Measurements from ENCODE around the gene VWF. TPM values are rescaled to one million over a fixed set of nuclear protein-coding genes. Genes with fewer than 3 reads are reported as not detected.
"Not testable (repeated sequence)": the region's sequence is repeated elsewhere in the genome, so short reads cannot be mapped to it uniquely, and the experiment has no call there.

The VWF gene
- total RNA-seq, 1 experiment from 2014 or later: 0.06 TPM

- no peak for DNase-seq (ENCODE audit: low read depth)
Observed at GRCh38 chr12:6106218-6106617, 18.3 kb downstream of the VWF start.

DNA sequence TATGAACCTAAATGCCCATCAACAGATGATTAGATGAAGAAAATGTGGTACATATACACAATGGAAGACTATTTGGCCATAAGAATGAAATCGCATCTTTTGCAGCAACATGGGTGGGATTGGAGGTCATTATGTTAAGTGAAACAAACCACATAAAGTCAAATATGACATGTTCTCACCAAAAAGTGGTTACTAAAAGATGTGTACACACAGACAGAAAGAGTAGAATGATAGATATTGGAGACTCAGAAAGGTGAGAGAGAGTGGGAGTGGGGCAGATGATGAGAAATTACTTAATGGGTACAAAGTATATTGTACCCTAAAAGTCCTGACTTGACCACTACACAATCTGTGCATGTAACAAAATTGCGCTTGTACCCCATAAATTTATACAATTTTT is 19.6 kb downstream of the VWF start:
- no peak for DNase-seq (ENCODE audit: low read depth)

DNA sequence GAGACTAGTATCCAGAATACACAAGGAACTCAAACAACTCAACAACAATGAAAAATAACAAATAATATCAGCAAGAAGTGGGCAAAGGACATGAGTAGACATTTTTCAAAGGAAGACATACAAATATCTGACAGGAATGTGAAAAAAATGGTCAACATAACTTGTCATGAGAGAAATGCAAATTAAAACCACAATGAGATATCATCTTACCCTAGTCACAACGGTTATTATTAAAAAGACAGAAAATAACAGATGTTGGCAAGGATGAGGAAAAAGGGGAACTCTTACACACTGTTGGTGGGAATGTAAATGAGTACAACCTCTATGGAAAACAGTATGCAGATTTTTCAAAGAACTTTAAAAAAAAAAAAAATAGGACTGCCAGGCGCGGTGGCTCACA is 20.4 kb downstream of the VWF start:
- DNase-seq (ENCODE audit: low read depth): peak; percentile 91

DNA sequence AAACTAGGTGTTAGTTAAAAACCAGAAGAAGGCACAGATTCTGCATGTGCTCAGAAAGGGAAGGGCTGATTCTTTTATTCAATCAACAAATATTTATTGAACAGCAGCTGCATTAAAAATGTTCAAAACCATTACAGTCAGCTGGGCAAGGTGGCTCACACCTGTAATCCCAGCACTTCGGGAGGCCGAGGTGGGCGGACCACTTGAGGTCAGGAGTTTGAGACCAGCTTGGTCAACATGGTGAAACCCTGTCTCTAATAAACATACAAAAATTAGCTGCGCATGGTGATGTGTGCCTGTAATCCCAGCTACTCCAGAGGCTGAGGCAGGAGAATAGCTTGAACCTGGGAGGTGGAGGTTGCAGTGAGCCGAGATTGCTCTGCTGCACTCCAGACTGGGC is 22.4 kb downstream of the VWF start:
- DNase-seq (ENCODE audit: low read depth): not testable (repeated sequence)

- DNase-seq (ENCODE audit: low read depth): no peak
Observed at GRCh38 chr12:6099316-6099715, 25.2 kb downstream of the VWF start.

- DNase-seq (ENCODE audit: low read depth): peak; percentile 88
Observed at GRCh38 chr12:6097411-6097810, 27.1 kb downstream of the VWF start.

- DNase-seq (ENCODE audit: low read depth): no peak
Observed at GRCh38 chr12:6096527-6096926, 27.9 kb downstream of the VWF start.

- DNase-seq (ENCODE audit: low read depth): no peak
Observed at GRCh38 chr12:6095269-6095668, 29.2 kb downstream of the VWF start.

DNA sequence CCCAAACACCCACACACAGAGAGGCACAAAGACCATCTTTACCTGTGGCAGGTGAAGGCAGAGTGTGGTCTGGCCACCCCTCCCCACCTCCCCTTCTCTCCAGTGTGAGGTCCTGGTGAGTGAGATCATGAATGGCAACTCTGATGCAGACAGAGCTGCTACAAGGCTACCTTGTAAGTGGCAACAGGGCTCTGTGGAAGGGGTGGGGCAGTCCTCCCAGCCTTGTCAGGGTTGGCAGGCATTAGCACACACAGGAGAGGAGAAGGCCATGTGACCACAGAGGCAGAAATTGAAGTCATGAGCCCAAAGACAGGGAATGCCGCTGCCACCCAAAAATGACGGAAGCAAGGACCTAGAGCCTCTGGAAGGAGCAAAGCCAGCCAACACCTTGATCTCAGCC is 30.7 kb downstream of the VWF start:
- DNase-seq (ENCODE audit: low read depth): peak; percentile 36

GRCh38 chr12:6092784-6093722 is 31.4 kb downstream of the VWF start:
- DNase-seq (ENCODE audit: low read depth): peak; percentile 96

DNA sequence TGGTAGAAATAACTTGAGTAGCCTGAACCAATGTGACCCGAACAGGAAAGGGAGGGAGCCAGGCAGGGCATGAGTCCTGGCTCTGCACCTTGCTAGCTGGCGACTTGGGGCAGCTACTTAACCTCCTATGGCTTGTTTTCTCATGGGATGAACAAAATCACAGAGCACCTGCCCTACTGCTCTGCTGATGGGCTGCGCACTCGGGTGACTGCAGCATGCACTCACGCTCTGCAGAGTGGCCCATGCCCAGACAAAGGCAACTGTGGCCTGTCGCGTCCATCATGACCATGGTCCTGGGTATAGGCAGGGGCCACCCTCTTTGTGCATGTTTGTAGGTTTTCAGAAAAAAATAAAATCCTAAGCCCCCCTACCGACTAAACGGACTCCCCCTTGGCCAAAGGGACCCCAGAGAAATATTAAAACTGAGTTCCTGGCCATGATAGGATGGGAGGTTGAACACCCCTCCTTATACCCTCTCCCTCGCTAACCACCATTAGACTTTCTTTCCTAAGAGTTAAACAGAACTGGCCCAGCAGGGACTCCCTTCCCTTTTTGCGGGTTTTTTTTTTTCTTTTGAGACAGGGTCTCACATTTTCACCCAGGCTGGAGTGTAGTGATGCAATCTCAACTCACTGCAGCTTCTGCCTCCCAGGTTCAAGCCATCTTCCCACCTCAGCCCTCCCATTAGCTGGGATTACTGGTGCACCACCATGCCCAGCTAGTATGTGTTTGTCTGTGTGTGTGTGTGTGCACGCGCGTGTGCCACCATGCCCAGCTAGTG is 32.5 kb downstream of the VWF start:
- no peak for DNase-seq (ENCODE audit: low read depth)

DNA sequence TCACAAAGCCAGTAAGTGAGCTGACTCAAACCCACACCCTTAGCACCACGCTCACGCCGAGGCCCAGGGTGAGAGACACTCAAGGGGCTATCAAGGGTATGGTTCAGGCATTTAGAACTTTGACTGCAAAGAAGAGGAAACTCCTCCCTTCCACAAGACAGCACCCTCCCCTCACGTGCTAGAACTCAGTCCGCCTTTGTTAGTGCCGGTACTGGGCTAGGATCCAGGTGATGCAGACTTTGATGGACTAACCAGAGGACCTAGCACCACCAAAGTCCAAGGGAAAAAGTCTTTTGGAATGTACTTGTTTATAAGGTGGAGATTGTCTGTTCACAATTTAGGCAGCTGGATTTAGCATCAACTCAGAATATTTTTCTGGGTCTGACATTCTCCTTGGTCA is 33.7 kb downstream of the VWF start:
- no peak for DNase-seq (ENCODE audit: low read depth)

DNA sequence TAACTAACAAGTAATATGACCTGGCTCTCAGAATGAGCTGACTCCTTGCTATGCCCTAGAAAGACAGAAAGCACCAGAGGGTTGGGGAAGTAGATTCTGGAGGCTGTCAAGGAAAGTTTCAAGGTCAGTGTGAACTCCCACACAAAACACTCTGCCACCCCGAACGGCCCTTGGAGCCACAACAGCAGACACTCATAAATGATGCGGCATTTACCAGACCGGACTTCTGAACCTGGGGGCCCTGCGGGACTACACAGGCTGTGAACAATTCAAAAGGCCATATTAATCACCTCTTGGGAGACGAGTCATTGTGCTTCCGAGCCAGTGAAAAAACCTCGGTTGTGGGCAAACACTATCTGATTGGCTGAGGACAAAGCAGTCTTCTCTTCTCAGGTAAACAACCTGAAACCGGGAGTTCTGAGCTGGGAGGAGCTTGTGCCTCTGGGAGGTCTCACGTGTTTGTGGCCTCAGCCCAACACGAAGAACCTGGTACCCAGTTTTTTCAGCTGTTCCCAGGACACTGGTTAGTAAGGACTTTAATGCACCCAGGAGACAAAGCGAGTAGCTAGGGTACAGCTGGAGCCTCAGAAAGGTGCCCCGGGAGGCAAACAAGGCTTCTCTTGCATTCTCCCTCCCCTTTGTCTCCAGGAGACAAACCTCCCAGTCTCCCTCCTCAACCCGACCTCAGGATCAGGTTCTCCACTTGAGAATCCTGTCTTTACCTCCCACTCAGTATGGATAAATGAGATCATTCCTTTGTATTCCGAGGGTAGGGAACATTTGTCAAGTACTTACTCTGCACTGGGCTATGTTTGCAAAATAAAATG is 35.3 kb downstream of the VWF start:
- peak; percentile 56 for DNase-seq (ENCODE audit: low read depth)

DNA sequence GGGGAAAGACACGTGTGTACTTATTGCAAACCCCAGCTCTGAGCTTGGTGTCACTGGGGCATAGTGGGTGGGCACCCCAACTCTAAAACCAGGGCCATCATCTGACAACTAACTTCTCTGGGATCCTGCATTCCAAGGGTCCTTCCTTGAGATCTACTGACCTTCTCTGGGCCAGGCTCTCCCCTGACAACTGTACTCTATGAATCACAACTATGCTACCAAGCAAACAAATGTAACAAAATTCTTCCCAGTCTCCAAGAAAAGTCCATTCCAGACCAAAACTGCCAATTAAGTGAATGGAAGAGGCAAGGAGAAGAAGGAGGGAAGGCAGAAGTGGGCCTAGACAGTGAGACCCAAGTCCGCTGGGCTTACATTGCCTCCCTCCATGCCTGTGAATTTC is 38.2 kb downstream of the VWF start:
- DNase-seq (ENCODE audit: low read depth): no peak

DNA sequence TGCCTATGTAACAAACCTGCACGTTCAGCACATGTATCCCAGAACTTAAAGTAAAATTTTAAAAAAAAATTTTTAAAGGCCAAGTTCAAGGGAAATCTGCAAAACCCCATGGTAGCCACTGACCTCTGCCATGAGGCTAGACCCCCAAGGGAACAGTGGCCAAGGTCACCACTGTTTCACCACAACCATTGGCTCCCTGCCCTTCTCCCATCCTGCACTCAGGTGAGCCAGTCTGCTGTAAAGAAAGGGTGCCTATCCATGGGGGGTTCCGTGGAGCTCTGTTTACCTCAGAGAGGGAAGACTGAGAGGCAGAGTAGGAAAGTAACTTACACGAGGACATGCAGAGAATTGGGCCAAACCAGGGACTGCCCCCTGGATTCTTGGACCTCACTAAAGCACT is 38.6 kb downstream of the VWF start:
- no peak for DNase-seq (ENCODE audit: low read depth)

GRCh38 chr12:6084969-6085450 is 39.5 kb downstream of the VWF start:
- no peak for DNase-seq (ENCODE audit: low read depth)

GRCh38 chr12:6084261-6084968 is 40.1 kb downstream of the VWF start:
- peak; percentile 70 for DNase-seq (ENCODE audit: low read depth)

- DNase-seq (ENCODE audit: low read depth): no peak
Observed at GRCh38 chr12:6083601-6084000, 40.9 kb downstream of the VWF start.

- no peak for DNase-seq (ENCODE audit: low read depth)
Observed at GRCh38 chr12:6082613-6083012, 41.9 kb downstream of the VWF start.

DNA sequence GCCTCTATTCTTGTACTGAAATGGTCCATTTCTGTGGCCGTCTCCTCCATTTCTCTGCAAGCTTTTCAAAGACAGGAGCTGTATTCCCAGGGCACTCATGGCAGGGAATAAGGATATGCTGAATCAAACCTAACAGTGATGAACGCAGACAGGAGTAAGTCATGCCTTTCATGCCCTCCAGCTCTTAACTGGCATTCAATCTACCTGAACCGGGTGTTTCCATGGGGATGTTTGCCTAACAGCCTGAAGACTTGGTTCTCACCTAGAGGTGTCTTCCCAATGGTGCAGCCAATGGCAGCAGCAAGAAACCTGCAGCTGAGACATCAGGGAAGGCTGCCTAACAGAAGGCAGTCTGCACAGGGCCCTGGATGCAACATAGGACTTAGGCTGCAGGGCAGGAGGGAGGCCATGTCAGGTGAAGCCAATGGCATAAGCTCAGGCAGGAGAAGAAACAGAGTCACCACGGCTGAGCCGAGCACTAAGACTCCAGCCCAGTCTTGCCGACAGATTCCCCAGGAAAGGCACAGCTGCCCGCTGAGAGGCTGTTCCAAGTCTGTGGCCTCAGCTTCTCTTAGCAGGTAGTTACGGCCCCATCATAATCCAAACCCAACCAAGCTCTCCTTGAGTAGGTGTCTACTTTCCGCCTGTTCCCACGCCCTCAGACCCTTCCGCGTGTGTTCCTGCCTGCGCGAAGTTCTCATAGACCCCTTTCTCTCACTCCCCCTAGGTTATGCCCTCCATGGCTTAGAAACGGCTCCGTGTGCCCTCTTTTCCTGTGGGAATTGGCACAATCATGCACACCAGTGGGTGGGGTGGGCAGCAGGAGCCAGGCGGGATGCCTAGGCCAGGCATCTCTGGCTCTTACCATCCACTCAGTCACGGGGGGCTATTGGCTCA is 44.1 kb downstream of the VWF start:
- DNase-seq (ENCODE audit: low read depth): no peak

All from LHCN-M2 (cell line).